Nephron (organoid): ENCODE results near the gene TMED3.

Experiments used
- H3K27ac Mint-ChIP-seq, 3 experiments: 2 replicates each; pipeline ENCODE4 v1.8.0; 2020; ENCODE audit warnings: mixed read lengths in 3 of 3, mild to moderate bottlenecking in 2 of 3, moderate library complexity in 1 of 3
- H3K27me3 Mint-ChIP-seq: 2 replicates; pipeline ENCODE4 v1.8.0; 2021; ENCODE audit warnings: low read depth, mild to moderate bottlenecking, moderate library complexity, mixed read lengths
- H3K36me3 Mint-ChIP-seq: 2 replicates; pipeline ENCODE4 v1.8.0; 2020; ENCODE audit warnings: low read depth, mixed read lengths
- H3K4me1 Mint-ChIP-seq: 2 replicates; pipeline ENCODE4 v1.8.0; 2020; ENCODE audit warnings: mixed read lengths
- H3K4me3 Mint-ChIP-seq, 3 experiments: 2 replicates each; pipeline ENCODE4 v1.8.0; 2020; ENCODE audit warnings: mild to moderate bottlenecking in 3 of 3, mixed read lengths in 3 of 3, moderate library complexity in 2 of 3
- H3K9me3 Mint-ChIP-seq: 2 replicates; pipeline ENCODE4 v1.8.0; 2020; ENCODE audit warnings: mixed read lengths
- TF ChIP-seq, protein P1 (sequence below), 3 experiments: fragments of 200-600 bp; sonication (generic); IDR thresholded peaks; one replicate each; pipeline ENCODE4 v1.5.0; 2021; ENCODE audit warnings: antibody characterized with exemption in 3 of 3; ENCODE audit not compliant: unreplicated experiment in 3 of 3

Gene TMED3

DNA sequence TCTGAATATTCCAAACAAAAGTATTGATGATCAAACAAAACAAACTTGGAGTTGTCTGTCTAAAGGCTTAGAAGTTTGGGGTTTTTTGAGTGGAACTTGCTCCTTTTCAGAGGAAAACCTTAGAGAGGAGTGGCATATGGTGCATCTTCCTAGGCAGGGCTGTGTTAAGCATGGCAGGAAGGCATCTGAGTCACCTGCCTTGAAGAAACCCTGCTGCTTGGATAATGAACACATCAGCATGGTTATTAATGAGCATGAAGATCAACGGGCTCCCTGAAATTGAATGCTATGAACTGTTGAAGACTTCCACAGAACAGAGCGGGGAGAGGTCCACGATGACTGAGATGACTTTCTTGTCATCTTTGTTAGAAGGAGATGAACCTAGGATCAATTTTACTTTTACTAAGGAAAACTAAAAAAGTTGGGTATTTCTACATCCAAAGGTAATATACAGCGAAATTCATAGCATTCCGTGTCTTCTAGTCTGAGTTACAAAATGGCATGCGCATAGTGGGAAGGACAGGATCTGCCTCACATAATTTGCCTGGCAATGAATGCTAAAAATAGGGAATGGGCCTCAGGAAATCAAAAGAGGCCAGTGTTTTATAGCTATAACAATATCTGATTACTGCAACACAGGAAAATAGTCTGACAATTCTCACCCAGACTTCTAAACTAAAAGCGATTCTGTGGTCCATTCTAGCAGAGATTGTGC lies 11.6 kb upstream of the TMED3 start:
- peaks cover 60% of the 10 kb centered on the region for H3K27me3 Mint-ChIP-seq
- TF ChIP-seq, protein P1, sequence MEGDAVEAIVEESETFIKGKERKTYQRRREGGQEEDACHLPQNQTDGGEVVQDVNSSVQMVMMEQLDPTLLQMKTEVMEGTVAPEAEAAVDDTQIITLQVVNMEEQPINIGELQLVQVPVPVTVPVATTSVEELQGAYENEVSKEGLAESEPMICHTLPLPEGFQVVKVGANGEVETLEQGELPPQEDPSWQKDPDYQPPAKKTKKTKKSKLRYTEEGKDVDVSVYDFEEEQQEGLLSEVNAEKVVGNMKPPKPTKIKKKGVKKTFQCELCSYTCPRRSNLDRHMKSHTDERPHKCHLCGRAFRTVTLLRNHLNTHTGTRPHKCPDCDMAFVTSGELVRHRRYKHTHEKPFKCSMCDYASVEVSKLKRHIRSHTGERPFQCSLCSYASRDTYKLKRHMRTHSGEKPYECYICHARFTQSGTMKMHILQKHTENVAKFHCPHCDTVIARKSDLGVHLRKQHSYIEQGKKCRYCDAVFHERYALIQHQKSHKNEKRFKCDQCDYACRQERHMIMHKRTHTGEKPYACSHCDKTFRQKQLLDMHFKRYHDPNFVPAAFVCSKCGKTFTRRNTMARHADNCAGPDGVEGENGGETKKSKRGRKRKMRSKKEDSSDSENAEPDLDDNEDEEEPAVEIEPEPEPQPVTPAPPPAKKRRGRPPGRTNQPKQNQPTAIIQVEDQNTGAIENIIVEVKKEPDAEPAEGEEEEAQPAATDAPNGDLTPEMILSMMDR (IDR thresholded peaks at IDR 0.05; ENCODE audit: unreplicated experiment in 3 of 3), result no peak
- H3K36me3 Mint-ChIP-seq, result no peaks in the 10 kb centered on the region
- H3K27ac Mint-ChIP-seq, result no peak overlapping the region
- no peaks in the 10 kb centered on the region for H3K9me3 Mint-ChIP-seq
- no peak overlapping the region for H3K4me3 Mint-ChIP-seq
- no peaks in the 10 kb centered on the region for H3K4me1 Mint-ChIP-seq

DNA sequence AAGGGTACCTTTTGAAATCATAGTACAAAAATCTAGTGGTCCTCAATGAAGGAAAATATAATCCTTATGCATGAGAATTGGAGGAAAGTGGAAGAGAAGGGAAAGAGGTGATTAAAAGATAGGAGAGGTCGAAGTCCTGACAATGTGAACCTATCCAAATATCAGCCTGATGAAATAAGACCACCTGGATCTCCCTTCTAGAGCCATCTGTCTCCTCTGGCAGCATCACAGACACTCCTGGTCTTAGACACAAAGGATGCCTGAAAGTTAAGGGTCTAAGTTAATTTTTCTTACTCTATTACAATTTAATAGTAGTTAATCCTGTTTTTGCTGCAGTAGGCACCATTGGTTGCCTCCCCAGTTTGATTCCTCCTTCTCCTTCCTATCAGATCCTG lies 11.1 kb upstream of the TMED3 start:
- no peak overlapping the region for H3K27ac Mint-ChIP-seq
- no peaks in the 10 kb centered on the region for H3K9me3 Mint-ChIP-seq
- H3K4me1 Mint-ChIP-seq, result no peaks in the 10 kb centered on the region
- H3K27me3 Mint-ChIP-seq, result peaks cover 60% of the 10 kb centered on the region
- no peaks in the 10 kb centered on the region for H3K36me3 Mint-ChIP-seq
- H3K4me3 Mint-ChIP-seq, result no peak overlapping the region
- TF ChIP-seq, protein P1 (IDR thresholded peaks at IDR 0.05; ENCODE audit: unreplicated experiment in 3 of 3), result no peak

- no peak overlapping the region for H3K4me3 Mint-ChIP-seq
- no peak overlapping the region for H3K27ac Mint-ChIP-seq
- TF ChIP-seq, protein P1 (IDR thresholded peaks at IDR 0.05; ENCODE audit: unreplicated experiment in 3 of 3), result no peak
- no peaks in the 10 kb centered on the region for H3K9me3 Mint-ChIP-seq
- peaks cover 14% of the 10 kb centered on the region for H3K4me1 Mint-ChIP-seq
- H3K36me3 Mint-ChIP-seq, result no peaks in the 10 kb centered on the region
- H3K27me3 Mint-ChIP-seq, result peaks cover 71% of the 10 kb centered on the region
Measured at GRCh38 chr15:79307251-79307650, 3.7 kb upstream of the TMED3 start.

GRCh38 chr15:79308874-79309273 lies 2.0 kb upstream of the TMED3 start:
- Mint-ChIP-seq H3K27me3 (peaks cover 62% of the 10 kb centered on the region), H3K36me3 (peaks cover 10% of the 10 kb centered on the region), H3K9me3 (no peaks in the 10 kb centered on the region), H3K4me3 (peak overlapping the region in 2 of 3 experiments; percentile 50 to 55), H3K27ac (no peak overlapping the region), H3K4me1 (peaks cover 16% of the 10 kb centered on the region)
- TF ChIP-seq, protein P1 (IDR thresholded peaks at IDR 0.05; ENCODE audit: unreplicated experiment in 3 of 3), result no peak

DNA sequence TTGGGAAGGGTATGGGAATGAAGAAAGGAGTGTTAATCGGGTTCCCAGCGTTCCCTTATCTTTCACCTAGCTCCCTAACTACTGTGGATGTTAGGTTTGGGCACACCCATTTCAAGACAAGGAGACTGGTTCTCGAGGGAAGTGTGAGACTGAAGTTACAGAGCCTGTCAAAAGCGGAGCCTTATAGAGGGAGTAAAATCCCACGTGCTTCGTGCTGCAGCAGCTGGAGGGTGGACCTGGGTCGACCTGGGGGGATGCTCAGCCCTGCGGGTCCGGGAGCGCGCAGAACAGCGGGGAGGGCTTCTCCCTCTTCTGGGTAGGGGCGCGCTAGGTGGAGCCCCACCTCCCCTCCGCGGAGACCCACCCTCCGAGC lies 314 bp upstream of the TMED3 start:
- peaks cover 16% of the 10 kb centered on the region for H3K4me1 Mint-ChIP-seq
- TF ChIP-seq, protein P1 (IDR thresholded peaks at IDR 0.05; ENCODE audit: unreplicated experiment in 3 of 3), result no peak

More for the DNA sequence above, 314 bp upstream of the TMED3 start:
- H3K27me3 Mint-ChIP-seq, result peaks cover 45% of the 10 kb centered on the region
- no peaks in the 10 kb centered on the region for H3K9me3 Mint-ChIP-seq
- H3K36me3 Mint-ChIP-seq, result peaks cover 26% of the 10 kb centered on the region
- H3K27ac Mint-ChIP-seq, result peak overlapping the region in 1 of 3 experiments; percentile 54
- H3K4me3 Mint-ChIP-seq, result peak overlapping the region; percentile 86 to 90 (median 88)
